HepG2 (cell line): ENCODE results near the gene SEC61A1. TPM values are rescaled to one million over a fixed set of nuclear protein-coding genes. Genes with fewer than 3 reads are reported as not detected.

Experiments
- ATAC-seq: fragments of 200-7000 bp; cut with Tn5 transposase; 3 replicates; pipeline ENCODE4 v1.9.1; 2020; ENCODE audit warnings: mild to moderate bottlenecking, moderate library complexity
- BruUV-seq: library from RNA; stranded (reverse); fragments of 400-500 nt; replicated peaks from 2 replicates; lab custom pipeline; 2021; lab: Mats Ljungman, UMichigan
- CTCF ChIA-PET: fragments of 300-600 bp; formaldehyde crosslinking; extraction: SDS; loops from one replicate; lab custom pipeline; 2021; ENCODE audit warnings: low total read pairs, inconsistent platforms, low intra/inter-chr PET ratio; lab: Yijun Ruan, JAX
- POLR2A ChIA-PET: fragments of 350-600 bp; sonication (Branson Sonifier 250); formaldehyde crosslinking; loops from one replicate; lab custom pipeline; 2020; ENCODE audit warnings: antibody characterized with exemption, inconsistent platforms; lab: Yijun Ruan, JAX
- DNase-seq: peaks from one replicate; pipeline ENCODE4 v3.0.0-alpha.2; 2015; ENCODE audit warnings: low spot score
- FAIRE-seq: peaks from 3 replicates; lab custom pipeline; 2011; peaks lifted over from hg19 to GRCh38; lab: Jason Lieb, UNC
- H2AFZ ChIP-seq: one replicate; pipeline ENCODE4 v1.6.1; 2011; ENCODE audit warnings: low read length, inconsistent platforms
- H3K27ac ChIP-seq: fragments of 300-600 bp; 3 replicates; pipeline ENCODE4 v1.8.0; 2011; ENCODE audit warnings: mixed run types, mild to moderate bottlenecking, mixed read lengths, low read length, inconsistent platforms; ENCODE audit not compliant: insufficient read depth; ENCODE audit errors: extremely low read length
- H3K27me3 ChIP-seq, 2 experiments: fragments of 200-600 bp in 1 of 2; 2 replicates in 1 of 2; 3 replicates in 1 of 2; pipeline versions ENCODE4 v1.6.0 to v1.8.0; 2011; ENCODE audit warnings: low read length in 2 of 2, mild to moderate bottlenecking in 2 of 2, moderate library complexity in 2 of 2, inconsistent platforms in 1 of 2; ENCODE audit not compliant: insufficient read depth in 2 of 2, control insufficient read depth in 1 of 2
- H3K36me3 ChIP-seq, 2 experiments: fragments of 200-600 bp in 1 of 2; replicated peaks in 1 of 2; 2 replicates in 1 of 2; 3 replicates in 1 of 2; pipeline versions ENCODE4 v1.5.1 to v1.8.0; 2011; ENCODE audit warnings: low read length in 2 of 2, inconsistent platforms in 1 of 2; ENCODE audit not compliant: insufficient read depth in 2 of 2, control insufficient read depth in 1 of 2
- H3K4me1 ChIP-seq: 2 replicates; pipeline ENCODE4 v1.5.1; 2012; ENCODE audit warnings: low read length, inconsistent platforms; ENCODE audit not compliant: insufficient read depth
- H3K4me2 ChIP-seq: 2 replicates; pipeline ENCODE4 v1.6.0; 2011; ENCODE audit warnings: low read depth, low read length, inconsistent platforms
- H3K4me3 ChIP-seq, 3 experiments: fragments of 200-600 bp in 1 of 3; sonication (generic), shearing (Covaris generic) in 1 of 3; replicated peaks in 1 of 3; 2 replicates each; pipeline ENCODE4 v1.5.1; 2011 to 2016; ENCODE audit warnings: low read length in 3 of 3, inconsistent platforms in 2 of 3, low read depth in 2 of 3, mild to moderate bottlenecking in 2 of 3, control low read depth in 1 of 3, mixed read lengths in 1 of 3; ENCODE audit not compliant: insufficient read depth in 1 of 3
- H3K79me2 ChIP-seq: one replicate; pipeline ENCODE4 v1.6.1; 2011; ENCODE audit warnings: low read length, inconsistent platforms; ENCODE audit not compliant: insufficient read depth
- H3K9ac ChIP-seq: 2 replicates; pipeline ENCODE4 v1.6.0; 2011; ENCODE audit warnings: mild to moderate bottlenecking, low read depth, low read length, inconsistent platforms; ENCODE audit not compliant: insufficient read depth
- H3K9me3 ChIP-seq: 2 replicates; pipeline ENCODE4 v1.5.1; 2012; ENCODE audit warnings: mild to moderate bottlenecking, low read length
- H4K20me1 ChIP-seq: 2 replicates; pipeline ENCODE4 v1.6.0; 2011; ENCODE audit warnings: inconsistent platforms, mild to moderate bottlenecking, low read length, moderate library complexity; ENCODE audit not compliant: insufficient read depth
- PCBP2 ChIP-seq: fragments of 200-400 bp; formaldehyde crosslinking; optimal IDR thresholded peaks from 2 replicates; pipeline ENCODE3; 2018; ENCODE audit warnings: low read length, low read depth; ENCODE audit not compliant: poor library complexity, severe bottlenecking
- POLR2A ChIP-seq, 2 experiments: IDR thresholded peaks; 2 replicates each; pipeline ENCODE4 v1.6.1; 2011; ENCODE audit warnings: low read depth in 2 of 2, low read length in 2 of 2, mild to moderate bottlenecking in 1 of 2, moderate library complexity in 1 of 2; ENCODE audit not compliant: insufficient read depth in 1 of 2
- POLR2AphosphoS5 ChIP-seq: IDR thresholded peaks from 2 replicates; pipeline ENCODE4 v1.6.1; 2012; ENCODE audit warnings: low read depth, low read length
- POLR2G ChIP-seq: fragments of 200-400 bp; formaldehyde crosslinking; IDR thresholded peaks from 2 replicates; pipeline ENCODE4 v1.6.1; 2018; ENCODE audit warnings: mild to moderate bottlenecking, low read depth, low read length, moderate library complexity
- RBM22 ChIP-seq: fragments of 200-400 bp; formaldehyde crosslinking; optimal IDR thresholded peaks from 2 replicates; pipeline ENCODE3; 2017; ENCODE audit warnings: mild to moderate bottlenecking, low read length, moderate library complexity
- ZFP37 ChIP-seq: sonication (generic); formaldehyde crosslinking; IDR thresholded peaks from 2 replicates; pipeline ENCODE4 v1.4.0; 2020; ENCODE audit warnings: missing genetic modification reagents, borderline replicate concordance
- WGBS: methylation state at CpG from one replicate; pipeline ENCODE4 v1.1.6; 2017; ENCODE audit warnings: low lambda C conversion rate; 5-methylcytosine and 5-hydroxymethylcytosine counted together
- in situ Hi-C: cut with HindIII; loops from 2 replicates; pipeline ENCODE4 v1.10.0; 2017; ENCODE audit warnings: low pct_unique_long_range_greater_than_20kb; ENCODE audit not compliant: extremely low pct_ligation_motif_present
- intact Hi-C: fragments of 100-400 bp; cut with micrococcal nuclease; formaldehyde crosslinking; loops from one replicate; pipeline ENCODE4 v1.10.0; 2022; ENCODE audit not compliant: unreplicated experiment
- polyA plus RNA-seq, 8 experiments: library from polyadenylated mRNA; depleted of rRNA in 3 of 8; stranded (reverse) in 7 of 8; unstranded in 1 of 8; fragments of >200 nt; fragmentation: Illumina TruSeq in 4 of 8; extraction: Trizol in 4 of 8; gene quantifications; 2 replicates each; pipeline versions ENCODE4 v1.2.1 to v1.2.3, GENCODE V29; 2011 to 2016; ENCODE audit warnings: low read depth in 4 of 8, missing spikeins in 1 of 8, mixed read lengths in 1 of 8; ENCODE audit not compliant: insufficient read depth in 1 of 8
- total RNA-seq, 5 experiments: library from RNA; depleted of rRNA; stranded (reverse); fragments of >200 nt; fragmentation: Illumina TruSeq; extraction: Trizol; gene quantifications; 2 replicates each; pipeline ENCODE4 v1.2.3, GENCODE V29; 2016; ENCODE audit warnings: low read depth in 1 of 5
- TF ChIP-seq, protein P1 (sequence below): sonication (generic); formaldehyde crosslinking; IDR thresholded peaks from 2 replicates; pipeline ENCODE4 v1.8.0; 2022; ENCODE audit warnings: missing genetic modification reagents, mild to moderate bottlenecking, inconsistent platforms, borderline replicate concordance

Gene SEC61A1
- total and polyA plus RNA-seq, 2 of the 13 experiments (the other 11 are each of a cell fraction or from before 2014, with no cell fraction given), result 170 to 203 TPM

DNA sequence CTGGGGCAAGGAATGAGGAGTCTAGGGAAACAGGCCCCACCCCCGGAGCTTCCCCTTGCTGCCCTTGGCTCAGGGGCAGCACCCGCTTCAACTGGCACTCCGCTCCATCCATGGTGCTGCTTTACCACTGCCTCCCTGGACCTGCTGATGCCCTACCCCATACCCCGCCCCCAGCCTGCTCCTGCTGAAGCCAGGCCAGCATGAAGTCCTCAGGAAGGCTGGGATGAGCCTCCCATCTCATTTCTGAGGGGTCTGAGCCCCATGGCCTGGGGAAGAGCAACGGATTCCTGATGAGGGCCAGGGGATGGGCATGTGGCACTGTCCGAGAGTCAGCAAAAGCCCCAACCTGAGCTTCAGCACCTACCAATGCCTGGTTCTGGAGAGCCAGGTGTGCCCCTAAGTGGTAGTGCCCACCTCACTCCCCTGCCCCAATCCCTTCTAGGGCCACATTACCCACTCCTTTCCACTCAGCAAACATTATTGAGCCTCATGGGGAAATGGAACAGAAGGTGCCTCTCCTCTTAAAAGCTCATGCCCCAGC lies 21.0 kb downstream of the SEC61A1 start:
- TF ChIP-seq, protein P1, sequence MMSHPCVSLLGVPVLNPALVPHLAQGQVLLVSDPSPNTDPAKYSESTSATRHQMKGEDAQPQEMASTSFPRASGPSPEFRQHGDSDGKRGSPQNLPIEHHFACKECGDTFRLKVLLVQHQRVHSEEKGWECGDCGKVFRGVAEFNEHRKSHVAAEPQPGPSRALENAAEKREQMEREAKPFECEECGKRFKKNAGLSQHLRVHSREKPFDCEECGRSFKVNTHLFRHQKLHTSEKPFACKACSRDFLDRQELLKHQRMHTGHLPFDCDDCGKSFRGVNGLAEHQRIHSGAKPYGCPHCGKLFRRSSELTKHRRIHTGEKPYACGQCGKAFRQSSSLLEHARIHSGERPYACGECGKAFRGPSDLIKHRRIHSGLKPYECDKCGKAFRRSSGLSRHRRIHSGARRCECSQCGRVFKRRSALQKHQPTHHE (CRISPR knock-in tag), result no peak
- no peak for TF ChIP-seq ZFP37 (CRISPR knock-in tag)
- 0 out of 4 replicates have a peak, but pooled peaks of 1 of the 2 experiments have one; percentile 3 for TF ChIP-seq POLR2A (IDR thresholded peaks at IDR 0.05; ENCODE audit: insufficient read depth in 1 of 2, low read depth in 2 of 2, low read length in 2 of 2)
- TF ChIP-seq PCBP2, result no peak
- peak; percentile 7; the same call in 1 of the 2 replicates for TF ChIP-seq POLR2AphosphoS5
- peak; percentile 49; the same call in 1 of the 2 replicates for TF ChIP-seq POLR2G
- peak; percentile 83 for TF ChIP-seq RBM22
- DNase-seq, result no peak
- ATAC-seq, result peak; percentile 2
- H3K9me3 ChIP-seq, result no peaks in the 10 kb centered on the region
- in situ Hi-C loops (no loop called here), intact Hi-C loops (no loop called here)
- no TSS peak for BruUV-seq
- H2AFZ ChIP-seq, result no peak overlapping the region
- no peak for FAIRE-seq
- WGBS, result 100% methylated on average over 4 of the region's 6 CpGs
- H3K9ac ChIP-seq, result no peak overlapping the region
- H3K27me3 ChIP-seq, result no peaks in the 10 kb centered on the region
- CTCF ChIA-PET, result no interaction called here
- H3K36me3 ChIP-seq, result peaks cover 29 to 55% of the 10 kb centered on the region in 2 experiments
- no peaks in the 10 kb centered on the region for H3K79me2 ChIP-seq
- H3K27ac ChIP-seq, result no peak overlapping the region
- POLR2A ChIA-PET, result interaction anchor here (1.4 kb wide), 1 partner anchor 20 kb away, joined by 3 read pairs; no protein-coding TSS in a partner anchor
- no peak overlapping the region for H3K4me2 ChIP-seq
- peaks cover 13% of the 10 kb centered on the region; the same call in 1 of the 2 replicates for H4K20me1 ChIP-seq
- no peak overlapping the region for H3K4me3 ChIP-seq
- H3K4me1 ChIP-seq, result no peaks in the 10 kb centered on the region
